H9 (cell line): ENCODE data around the gene DUS2. TPM values are rescaled to one million over a fixed set of nuclear protein-coding genes. Genes with fewer than 3 reads are reported as not detected.

Experiments
- DNase-seq: peaks from one replicate; pipeline ENCODE4 v3.0.0-alpha.2; 2017
- H2AFZ ChIP-seq: one replicate; pipeline ENCODE4 v1.6.1; 2013; ENCODE audit warnings: mild to moderate bottlenecking, low read length, control low read depth, moderate library complexity
- H2AK5ac ChIP-seq: 2 replicates; pipeline ENCODE4 v1.6.1; 2013; ENCODE audit warnings: low read length, control low read depth, mixed read lengths; ENCODE audit not compliant: insufficient read length
- H2BK120ac ChIP-seq: one replicate; pipeline ENCODE4 v1.6.1; 2013; ENCODE audit warnings: low read depth, mild to moderate bottlenecking, low read length, control low read depth, inconsistent platforms; ENCODE audit not compliant: poor library complexity, severe bottlenecking
- H2BK12ac ChIP-seq: 2 replicates; pipeline ENCODE4 v1.6.1; 2013; ENCODE audit warnings: low read length, control low read depth, mixed read lengths, low read depth; ENCODE audit not compliant: insufficient read length
- H2BK15ac ChIP-seq: 2 replicates; pipeline ENCODE4 v1.6.1; 2013; ENCODE audit warnings: low read depth, low read length, control low read depth
- H2BK20ac ChIP-seq: one replicate; pipeline ENCODE4 v1.6.1; 2013; ENCODE audit warnings: low read depth, mild to moderate bottlenecking, low read length, control low read depth, inconsistent platforms; ENCODE audit not compliant: poor library complexity, severe bottlenecking
- H2BK5ac ChIP-seq: 2 replicates; pipeline ENCODE4 v1.6.1; 2013; ENCODE audit warnings: low read length, control low read depth, mixed read lengths; ENCODE audit not compliant: insufficient read length
- H3K14ac ChIP-seq: 2 replicates; pipeline ENCODE4 v1.6.1; 2013; ENCODE audit warnings: low read length, control low read depth; ENCODE audit not compliant: insufficient read depth
- H3K18ac ChIP-seq: 2 replicates; pipeline ENCODE4 v1.6.1; 2013; ENCODE audit warnings: low read depth, mild to moderate bottlenecking, mixed read lengths, low read length, control low read depth; ENCODE audit not compliant: insufficient read length
- H3K23ac ChIP-seq: 2 replicates; pipeline ENCODE4 v1.6.1; 2013; ENCODE audit warnings: low read length, control low read depth, mixed read lengths, low read depth; ENCODE audit not compliant: insufficient read length
- H3K23me2 ChIP-seq: 2 replicates; pipeline ENCODE4 v1.6.1; 2013; ENCODE audit warnings: low read depth, mild to moderate bottlenecking, mixed read lengths, low read length, control low read depth; ENCODE audit not compliant: insufficient read length, poor library complexity, severe bottlenecking
- H3K27ac ChIP-seq: 2 replicates; pipeline ENCODE4 v1.5.1; 2013; ENCODE audit warnings: low read length, control low read depth, mixed read lengths, low read depth; ENCODE audit not compliant: insufficient read length
- H3K27me3 ChIP-seq: 2 replicates; pipeline ENCODE4 v1.6.1; 2013; ENCODE audit warnings: low read length, control low read depth, inconsistent platforms; ENCODE audit not compliant: insufficient read depth
- H3K4ac ChIP-seq: 2 replicates; pipeline ENCODE4 v1.6.1; 2013; ENCODE audit warnings: low read depth, mild to moderate bottlenecking, control low read depth, inconsistent platforms, low read length, moderate library complexity
- H3K4me1 ChIP-seq: 2 replicates; pipeline ENCODE4 v1.6.1; 2013; ENCODE audit warnings: low read length, control low read depth, inconsistent platforms; ENCODE audit not compliant: insufficient read depth
- H3K4me2 ChIP-seq: 2 replicates; pipeline ENCODE4 v1.6.1; 2013; ENCODE audit warnings: low read length, control low read depth, mixed read lengths; ENCODE audit not compliant: insufficient read length, insufficient read depth
- H3K56ac ChIP-seq: 2 replicates; pipeline ENCODE4 v1.6.1; 2013; ENCODE audit warnings: low read depth, mild to moderate bottlenecking, mixed read lengths, low read length, control low read depth; ENCODE audit not compliant: insufficient read length
- H3K79me1 ChIP-seq: 2 replicates; pipeline ENCODE4 v1.6.1; 2013; ENCODE audit warnings: low read depth, mild to moderate bottlenecking, moderate library complexity, low read length, control low read depth, inconsistent platforms; ENCODE audit not compliant: insufficient read depth, poor library complexity, severe bottlenecking
- H3K79me2 ChIP-seq: 2 replicates; pipeline ENCODE4 v1.6.1; 2013; ENCODE audit warnings: low read length, control low read depth, inconsistent platforms; ENCODE audit not compliant: insufficient read depth
- H3K9ac ChIP-seq: 2 replicates; pipeline ENCODE4 v1.6.1; 2013; ENCODE audit warnings: low read length, control low read depth, mixed read lengths; ENCODE audit not compliant: insufficient read length; ENCODE audit errors: extremely low read depth
- H3K9me3 ChIP-seq: one replicate; pipeline ENCODE4 v1.6.1; 2013; ENCODE audit warnings: low read depth, low read length, inconsistent platforms; ENCODE audit not compliant: control insufficient read depth
- H3T11ph ChIP-seq: one replicate; pipeline ENCODE4 v1.6.1; 2013; ENCODE audit warnings: mild to moderate bottlenecking, low read length, control low read depth, inconsistent platforms
- H4K20me1 ChIP-seq: one replicate; pipeline ENCODE4 v1.6.1; 2013; ENCODE audit not compliant: control insufficient read depth, insufficient read length, insufficient read depth
- H4K5ac ChIP-seq: 2 replicates; pipeline ENCODE4 v1.6.1; 2013; ENCODE audit warnings: low read depth, mild to moderate bottlenecking, mixed read lengths, low read length, control low read depth; ENCODE audit not compliant: insufficient read length
- H4K8ac ChIP-seq: replicated peaks from 2 replicates; pipeline ENCODE4 v1.6.1; 2013; ENCODE audit warnings: low read length, control low read depth, mixed read lengths, low read depth; ENCODE audit not compliant: insufficient read length
- H4K91ac ChIP-seq: 2 replicates; pipeline ENCODE4 v1.6.1; 2013; ENCODE audit warnings: low read depth, mild to moderate bottlenecking, moderate library complexity, mixed read lengths, low read length, control low read depth; ENCODE audit not compliant: insufficient read length
- H3K27ac Mint-ChIP-seq, 3 experiments: 2 replicates in 2 of 3; 3 replicates in 1 of 3; pipeline ENCODE4 v1.8.0; 2020 to 2021; ENCODE audit warnings: mixed read lengths in 3 of 3, mild to moderate bottlenecking in 1 of 3, moderate library complexity in 1 of 3
- H3K27me3 Mint-ChIP-seq: 2 replicates; pipeline ENCODE4 v1.8.0; 2021; ENCODE audit warnings: low read depth, mild to moderate bottlenecking, moderate library complexity, mixed read lengths
- H3K36me3 Mint-ChIP-seq, 3 experiments: 2 replicates in 2 of 3; 3 replicates in 1 of 3; pipeline ENCODE4 v1.8.0; 2020 to 2021; ENCODE audit warnings: low read depth in 3 of 3, mixed read lengths in 3 of 3; ENCODE audit not compliant: insufficient read depth in 1 of 3
- H3K4me1 Mint-ChIP-seq, 2 experiments: 2 replicates each; pipeline ENCODE4 v1.8.0; 2020; ENCODE audit warnings: mixed read lengths in 2 of 2
- H3K4me3 Mint-ChIP-seq, 2 experiments: 2 replicates in 1 of 2; 3 replicates in 1 of 2; pipeline ENCODE4 v1.8.0; 2020 to 2021; ENCODE audit warnings: mild to moderate bottlenecking in 2 of 2, mixed read lengths in 2 of 2, moderate library complexity in 1 of 2
- H3K9me3 Mint-ChIP-seq, 2 experiments: 2 replicates in 1 of 2; 3 replicates in 1 of 2; pipeline ENCODE4 v1.8.0; 2020; ENCODE audit warnings: mild to moderate bottlenecking in 2 of 2, mixed read lengths in 2 of 2, moderate library complexity in 1 of 2
- WGBS: extraction: QIAGEN DNeasy Blood & Tissue Kit; methylation state at CpG from one replicate; pipeline ENCODE4 v1.1.7; 2013; ENCODE audit warnings: missing lambda C conversion rate, low lambda C conversion rate, mixed read lengths; ENCODE audit not compliant: insufficient read length; ENCODE audit errors: extremely low coverage; 5-methylcytosine and 5-hydroxymethylcytosine counted together
- total RNA-seq: library from RNA; stranded (reverse); gene quantifications from 2 replicates; pipeline ENCODE4 v1.2.1, GENCODE V29; 2021
- TF ChIP-seq, protein P1 (sequence below): fragments of 200-600 bp; sonication (generic); conservative IDR thresholded peaks from 3 replicates; pipeline ENCODE4 v1.8.0; 2021; ENCODE audit warnings: antibody characterized with exemption, mild to moderate bottlenecking

DUS2 gene
- total RNA-seq, 1 experiment from 2014 or later = 28.5 TPM

- H2AFZ ChIP-seq = no peak overlapping the region
- WGBS = no CpG with 5 or more reads among the region's 2 CpGs
- no peak overlapping the region for H3K56ac ChIP-seq
- H2BK15ac ChIP-seq = no peak overlapping the region
- H3K27me3 ChIP-seq = no peaks in the 10 kb centered on the region
- no peak overlapping the region; a peak in 1 of 5 replicates for H3K4me3 Mint-ChIP-seq
- H2BK120ac ChIP-seq = no peak overlapping the region
- no peaks in the 10 kb centered on the region for H3K79me1 ChIP-seq
- H3K27ac ChIP-seq = no peak overlapping the region
- no peak overlapping the region for H2AK5ac ChIP-seq
- no peak overlapping the region for H2BK5ac ChIP-seq
- no peaks in the 10 kb centered on the region for H3K23me2 ChIP-seq
- peaks cover 4 to 12% (median 5%) of the 10 kb centered on the region in 3 experiments; a peak in 6 of 7 replicates for H3K36me3 Mint-ChIP-seq
- no peak overlapping the region for H4K91ac ChIP-seq
- no peak overlapping the region for H3K4ac ChIP-seq
- H4K20me1 ChIP-seq = no peaks in the 10 kb centered on the region
- H3K79me2 ChIP-seq = no peaks in the 10 kb centered on the region
- H3K4me2 ChIP-seq = no peak overlapping the region
- no peak overlapping the region for H3K18ac ChIP-seq
- H3K23ac ChIP-seq = no peak overlapping the region
- H3K27me3 Mint-ChIP-seq = no peaks in the 10 kb centered on the region
- no peak overlapping the region for H2BK20ac ChIP-seq
- no peaks in the 10 kb centered on the region for H3K4me1 ChIP-seq
- DNase-seq = no peak
- H3K9me3 Mint-ChIP-seq = no peaks in the 10 kb centered on the region
- H4K8ac ChIP-seq = no peak overlapping the region
- H3K27ac Mint-ChIP-seq = no peak overlapping the region; a peak in 2 of 7 replicates
- TF ChIP-seq, protein P1, sequence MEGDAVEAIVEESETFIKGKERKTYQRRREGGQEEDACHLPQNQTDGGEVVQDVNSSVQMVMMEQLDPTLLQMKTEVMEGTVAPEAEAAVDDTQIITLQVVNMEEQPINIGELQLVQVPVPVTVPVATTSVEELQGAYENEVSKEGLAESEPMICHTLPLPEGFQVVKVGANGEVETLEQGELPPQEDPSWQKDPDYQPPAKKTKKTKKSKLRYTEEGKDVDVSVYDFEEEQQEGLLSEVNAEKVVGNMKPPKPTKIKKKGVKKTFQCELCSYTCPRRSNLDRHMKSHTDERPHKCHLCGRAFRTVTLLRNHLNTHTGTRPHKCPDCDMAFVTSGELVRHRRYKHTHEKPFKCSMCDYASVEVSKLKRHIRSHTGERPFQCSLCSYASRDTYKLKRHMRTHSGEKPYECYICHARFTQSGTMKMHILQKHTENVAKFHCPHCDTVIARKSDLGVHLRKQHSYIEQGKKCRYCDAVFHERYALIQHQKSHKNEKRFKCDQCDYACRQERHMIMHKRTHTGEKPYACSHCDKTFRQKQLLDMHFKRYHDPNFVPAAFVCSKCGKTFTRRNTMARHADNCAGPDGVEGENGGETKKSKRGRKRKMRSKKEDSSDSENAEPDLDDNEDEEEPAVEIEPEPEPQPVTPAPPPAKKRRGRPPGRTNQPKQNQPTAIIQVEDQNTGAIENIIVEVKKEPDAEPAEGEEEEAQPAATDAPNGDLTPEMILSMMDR = no peak
- H3T11ph ChIP-seq = no peak overlapping the region
- H3K9ac ChIP-seq = no peak overlapping the region
- H3K14ac ChIP-seq = no peak overlapping the region
- no peaks in the 10 kb centered on the region for H3K4me1 Mint-ChIP-seq
- H3K9me3 ChIP-seq = no peaks in the 10 kb centered on the region
- H4K5ac ChIP-seq = no peak overlapping the region
- no peak overlapping the region for H2BK12ac ChIP-seq
Observed at GRCh38 chr16:68033101-68033500, 10.0 kb downstream of the DUS2 start.
